Activated gamma-delta T cell treated with Interleukin-2 at 50 U/mL for 16 hours (primary cell): Measurements from ENCODE around the gene SEMA4G.
"Not testable (repeated sequence)": the region's sequence is repeated elsewhere in the genome, so short reads cannot be mapped to it uniquely, and the experiment has no call there.

Experiments used
- DNase-seq: peaks from one replicate; pipeline ENCODE4 v3.0.0-alpha.2; 2020

Gene SEMA4G

DNA sequence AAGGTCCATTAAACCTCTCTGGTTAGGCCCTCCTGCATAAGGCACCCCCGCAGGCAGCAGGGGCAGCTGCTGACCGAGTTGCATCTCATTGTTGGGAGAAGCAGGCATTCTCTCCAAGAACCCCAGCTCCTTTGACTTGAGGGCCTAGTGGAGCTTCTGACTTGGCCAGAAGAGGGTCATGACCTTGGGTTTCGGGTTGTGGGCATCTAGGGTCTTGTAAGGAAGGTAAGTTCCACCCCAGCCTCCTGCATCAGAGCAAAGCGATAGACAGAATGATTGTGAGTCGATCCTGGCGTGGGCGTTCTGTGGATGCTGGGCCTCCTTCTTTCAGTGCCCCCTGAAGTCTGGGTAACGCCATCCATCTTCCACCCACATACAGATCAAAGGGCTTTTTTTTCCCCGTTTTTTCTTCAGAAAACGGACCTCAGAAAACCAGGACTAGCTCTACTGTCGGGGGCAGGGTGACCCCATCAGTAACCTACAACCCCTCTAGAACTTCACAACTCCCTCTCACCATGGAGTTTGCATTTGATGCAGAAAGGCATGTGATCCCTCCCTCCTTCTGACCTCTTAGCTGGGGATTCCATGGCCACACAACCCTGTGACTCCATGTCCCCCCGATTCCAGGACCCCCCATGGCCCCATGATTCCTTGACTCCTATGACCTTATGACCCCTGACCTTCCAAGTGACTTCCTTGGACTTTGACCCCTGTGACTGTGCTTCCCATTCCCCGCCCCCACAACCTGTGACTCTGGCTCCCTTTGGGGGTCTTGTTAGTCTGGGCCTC, 3.0 kb downstream of the SEMA4G start:
- DNase-seq, result no peak

DNA sequence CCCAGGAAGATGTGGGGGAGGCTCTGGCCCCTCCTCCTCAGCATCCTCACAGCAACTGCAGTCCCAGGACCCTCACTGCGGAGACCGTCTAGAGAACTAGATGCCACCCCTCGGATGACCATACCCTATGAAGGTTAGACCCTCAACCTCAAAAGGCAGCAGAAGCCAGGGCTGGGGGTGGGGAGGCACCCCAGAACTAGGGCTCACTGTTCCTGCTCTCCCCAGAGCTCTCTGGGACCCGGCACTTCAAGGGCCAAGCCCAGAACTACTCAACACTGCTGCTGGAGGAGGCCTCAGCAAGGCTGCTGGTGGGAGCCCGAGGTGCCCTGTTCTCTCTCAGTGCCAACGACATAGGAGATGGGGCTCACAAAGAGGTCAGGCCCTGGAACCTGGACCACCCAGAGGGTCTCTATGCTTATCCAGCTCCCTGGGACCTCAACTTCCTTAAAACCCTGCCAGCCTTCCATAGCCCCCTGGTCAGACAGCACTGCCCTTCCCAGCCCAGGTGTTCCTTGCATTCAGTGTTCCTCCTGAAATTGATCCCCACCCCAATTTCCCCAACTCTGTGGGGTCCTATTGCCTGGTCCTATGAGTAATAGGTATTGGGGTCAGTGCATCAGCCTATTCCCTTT, 3.7 kb downstream of the SEMA4G start:
- no peak for DNase-seq

DNA sequence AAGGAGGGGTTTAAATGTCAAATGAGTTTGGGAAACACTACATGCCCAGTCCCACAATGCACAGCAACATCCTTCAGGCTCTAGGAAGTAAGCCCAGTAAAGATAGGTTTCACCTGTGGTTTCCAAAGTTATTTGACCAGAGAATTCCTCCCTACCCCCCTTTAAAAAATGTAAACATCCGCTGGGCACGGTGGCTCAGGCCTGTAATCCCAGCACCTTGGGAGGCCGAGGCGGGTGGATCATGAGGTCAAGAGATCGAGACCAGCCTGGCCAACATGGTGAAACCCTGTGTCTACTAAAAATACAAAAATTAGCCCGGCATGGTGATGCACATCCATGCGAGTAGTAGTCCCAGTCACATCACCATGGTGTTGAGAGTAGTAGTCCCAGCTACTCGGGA, 6.1 kb downstream of the SEMA4G start:
- DNase-seq, result not testable (repeated sequence)

DNA sequence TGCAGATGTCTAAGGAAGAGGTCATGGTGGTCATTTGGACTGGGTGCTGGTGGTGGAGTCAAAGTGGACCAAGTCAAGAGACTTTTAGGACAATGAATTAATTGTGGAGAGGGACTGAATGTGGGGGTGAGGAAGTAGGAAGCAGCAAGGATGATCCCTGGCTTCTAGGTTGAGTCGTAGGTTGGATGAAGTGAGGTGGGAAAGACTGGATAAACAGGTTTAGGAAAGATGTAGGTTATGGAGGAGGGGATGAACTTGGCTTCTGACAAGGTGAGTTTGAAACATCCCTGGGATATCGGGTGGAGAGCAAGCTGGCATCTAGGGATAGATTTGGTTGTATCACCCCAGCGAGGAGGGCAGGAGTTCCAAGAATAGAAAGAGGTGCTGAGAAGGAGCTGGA, 7.6 kb downstream of the SEMA4G start:
- no peak for DNase-seq

DNA sequence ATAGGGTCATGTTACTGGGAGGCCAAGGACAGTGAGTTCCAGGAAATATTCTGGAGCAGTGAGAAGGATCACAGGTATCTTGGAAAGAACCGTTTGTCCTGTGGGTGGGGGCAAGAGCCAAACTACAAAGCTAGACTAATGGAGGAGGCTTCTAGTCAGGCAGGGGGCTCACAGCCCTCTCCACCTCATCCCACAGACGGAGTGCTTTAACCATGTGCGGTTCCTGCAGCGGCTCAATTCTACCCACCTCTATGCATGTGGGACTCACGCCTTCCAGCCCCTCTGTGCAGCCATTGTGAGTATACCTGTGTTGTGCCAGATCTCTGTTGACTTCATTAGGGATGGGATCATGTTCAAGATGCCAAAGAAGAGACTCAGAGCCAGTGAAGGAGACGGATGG, 8.1 kb downstream of the SEMA4G start:
- no peak for DNase-seq

DNA sequence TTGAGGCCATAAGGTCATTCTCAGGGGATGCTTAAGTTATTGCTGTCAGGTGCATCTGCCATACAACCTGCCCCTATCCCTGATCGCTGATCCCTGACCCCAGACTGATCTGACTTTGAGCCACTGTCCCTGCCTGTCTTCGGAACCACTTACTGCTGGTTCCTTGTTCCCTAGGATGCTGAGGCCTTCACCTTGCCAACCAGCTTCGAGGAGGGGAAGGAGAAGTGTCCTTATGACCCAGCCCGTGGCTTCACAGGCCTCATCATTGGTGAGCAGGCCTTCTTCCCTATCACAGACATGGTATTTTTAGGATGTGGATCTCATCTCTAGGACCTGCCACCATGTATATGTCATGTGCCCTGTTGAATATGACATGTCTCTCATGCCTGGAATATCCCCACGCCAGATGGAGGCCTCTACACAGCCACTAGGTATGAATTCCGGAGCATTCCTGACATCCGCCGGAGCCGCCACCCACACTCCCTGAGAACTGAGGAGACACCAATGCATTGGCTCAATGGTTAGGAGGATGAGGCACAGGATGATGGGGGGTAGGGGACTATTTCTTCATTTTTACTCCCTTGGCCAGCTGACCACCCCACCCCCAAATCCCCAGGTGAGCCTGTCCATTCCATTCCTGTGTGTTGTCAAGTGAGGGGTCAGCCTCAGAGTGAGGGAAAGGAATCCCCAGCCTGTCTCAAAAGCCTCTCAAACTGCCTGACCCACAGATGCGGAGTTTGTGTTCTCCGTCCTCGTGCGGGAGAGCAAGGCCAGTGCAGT, 9.0 kb downstream of the SEMA4G start:
- DNase-seq, result no peak

DNA sequence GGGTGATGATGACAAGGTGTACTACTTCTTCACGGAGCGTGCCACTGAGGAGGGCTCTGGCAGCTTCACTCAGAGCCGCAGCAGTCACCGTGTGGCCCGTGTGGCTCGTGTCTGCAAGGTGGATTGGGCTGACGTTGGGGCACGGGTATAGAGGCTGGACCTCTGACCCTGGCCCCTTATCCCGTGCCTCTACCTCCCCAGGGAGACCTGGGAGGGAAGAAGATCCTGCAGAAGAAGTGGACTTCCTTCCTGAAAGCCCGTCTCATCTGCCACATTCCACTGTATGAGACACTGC, 9.5 kb downstream of the SEMA4G start:
- no peak for DNase-seq

DNA sequence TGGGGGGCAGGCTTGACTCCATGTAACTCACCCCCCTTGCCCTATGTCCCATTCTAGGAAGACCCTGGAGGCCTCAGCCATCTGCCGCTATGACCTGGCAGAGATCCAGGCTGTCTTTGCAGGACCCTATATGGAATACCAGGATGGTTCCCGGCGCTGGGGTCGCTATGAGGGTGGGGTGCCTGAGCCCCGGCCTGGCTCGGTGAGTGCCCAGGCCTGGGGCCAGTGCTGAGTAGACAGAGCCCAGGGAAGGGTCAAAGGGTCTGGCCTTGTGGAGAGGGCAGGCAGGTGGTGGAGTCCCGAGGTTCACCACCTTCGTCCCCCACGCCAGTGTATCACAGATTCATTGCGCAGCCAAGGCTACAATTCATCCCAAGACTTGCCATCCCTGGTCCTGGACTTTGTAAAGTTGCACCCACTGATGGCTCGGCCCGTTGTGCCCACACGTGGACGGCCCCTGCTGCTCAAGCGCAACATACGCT, 10.5 kb downstream of the SEMA4G start:
- no peak for DNase-seq

DNA sequence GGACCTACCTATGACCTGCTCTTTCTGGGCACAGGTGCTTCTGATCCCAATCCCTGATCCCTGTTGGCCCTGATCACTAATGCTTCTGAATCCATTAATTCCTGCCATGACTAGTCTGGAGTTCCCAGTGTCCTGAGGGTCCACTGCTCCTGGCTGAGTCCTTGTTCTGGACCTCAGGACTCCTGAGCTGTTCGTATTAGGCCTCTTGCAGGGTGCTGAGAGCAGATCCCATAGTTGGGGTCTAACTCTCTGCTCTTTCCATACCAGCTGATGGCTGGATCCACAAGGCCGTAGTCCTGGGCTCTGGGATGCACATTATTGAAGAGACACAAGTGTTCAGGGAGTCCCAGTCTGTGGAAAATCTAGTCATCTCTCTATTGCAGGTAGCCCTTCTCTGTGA, 11.0 kb downstream of the SEMA4G start:
- DNase-seq, result no peak

DNA sequence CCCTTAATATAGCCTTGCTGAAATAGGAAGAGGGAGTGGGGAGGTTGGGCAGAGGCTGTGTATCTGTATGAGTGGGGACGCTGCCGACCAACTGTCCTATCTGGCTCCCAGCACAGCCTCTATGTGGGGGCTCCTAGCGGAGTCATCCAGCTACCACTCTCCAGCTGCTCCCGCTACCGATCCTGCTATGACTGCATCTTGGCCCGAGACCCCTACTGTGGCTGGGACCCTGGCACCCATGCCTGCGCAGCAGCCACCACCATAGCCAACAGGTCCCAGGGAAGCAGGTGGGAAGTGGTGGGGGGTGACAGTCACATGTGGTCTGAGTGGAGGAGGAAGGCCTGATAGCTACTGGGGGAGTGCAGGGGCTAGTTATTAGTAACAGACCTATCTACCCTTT, 11.4 kb downstream of the SEMA4G start:
- no peak for DNase-seq

DNA sequence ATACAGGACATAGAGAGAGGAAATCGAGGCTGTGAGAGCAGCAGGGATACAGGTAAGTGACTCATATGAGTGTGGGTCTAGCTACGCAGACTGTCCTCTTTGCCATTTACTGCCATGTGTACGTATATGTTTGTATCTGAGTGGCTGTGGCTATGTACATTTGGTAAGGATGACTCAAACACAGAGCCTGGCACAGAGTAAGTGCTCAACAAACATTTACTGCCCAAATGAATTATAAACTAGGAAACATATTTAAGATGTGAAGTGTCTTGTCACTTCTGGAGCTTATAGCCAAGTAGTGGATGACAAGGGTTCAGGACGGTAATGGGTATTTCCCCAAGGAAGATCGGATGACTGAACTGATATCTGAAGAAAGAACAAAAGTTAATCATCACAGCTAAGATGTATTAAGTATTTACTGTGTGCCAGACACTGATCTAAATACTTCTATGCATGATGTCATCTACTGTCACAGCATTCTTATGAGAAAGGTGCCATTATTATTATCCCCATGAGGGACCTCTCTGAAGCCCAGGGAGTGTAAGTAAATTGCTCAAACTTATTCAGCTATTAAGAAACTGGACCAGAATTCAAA, 12.0 kb downstream of the SEMA4G start:
- DNase-seq, result no peak

DNA sequence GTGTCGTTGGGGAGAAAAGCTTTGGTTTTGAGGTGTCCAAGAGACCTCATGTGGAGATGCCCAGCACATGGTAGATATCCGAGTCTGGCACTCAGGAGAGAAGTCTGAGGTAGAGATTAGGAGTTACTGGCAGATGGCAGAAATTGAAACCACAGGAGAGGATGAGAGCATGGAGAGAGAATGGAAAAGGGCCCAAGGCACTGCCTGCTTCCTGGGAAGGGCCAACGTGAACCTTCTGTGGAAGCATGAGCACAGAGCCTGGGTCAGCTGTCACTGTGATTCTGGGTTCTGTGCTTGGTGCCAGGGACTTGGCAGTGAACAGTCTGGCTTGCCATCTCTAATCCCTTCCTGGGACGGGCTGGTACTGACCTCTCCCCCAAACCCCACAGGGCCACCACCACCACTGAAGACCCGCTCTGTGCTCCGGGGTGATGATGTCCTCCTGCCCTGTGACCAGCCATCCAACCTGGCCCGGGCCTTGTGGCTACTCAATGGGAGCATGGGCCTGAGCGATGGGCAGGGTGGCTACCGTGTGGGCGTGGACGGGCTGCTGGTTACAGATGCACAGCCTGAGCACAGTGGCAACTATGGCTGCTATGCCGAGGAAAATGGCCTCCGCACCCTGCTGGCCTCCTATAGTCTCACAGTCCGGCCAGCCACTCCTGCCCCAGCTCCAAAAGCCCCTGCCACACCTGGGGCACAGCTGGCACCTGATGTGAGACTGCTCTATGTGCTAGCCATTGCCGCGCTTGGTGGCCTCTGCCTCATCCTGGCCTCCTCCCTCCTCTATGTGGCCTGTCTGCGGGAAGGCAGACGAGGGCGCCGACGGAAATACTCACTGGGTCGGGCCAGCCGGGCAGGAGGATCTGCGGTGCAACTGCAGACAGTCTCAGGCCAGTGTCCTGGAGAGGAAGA, 13.9 kb downstream of the SEMA4G start:
- DNase-seq, result no peak

DNA sequence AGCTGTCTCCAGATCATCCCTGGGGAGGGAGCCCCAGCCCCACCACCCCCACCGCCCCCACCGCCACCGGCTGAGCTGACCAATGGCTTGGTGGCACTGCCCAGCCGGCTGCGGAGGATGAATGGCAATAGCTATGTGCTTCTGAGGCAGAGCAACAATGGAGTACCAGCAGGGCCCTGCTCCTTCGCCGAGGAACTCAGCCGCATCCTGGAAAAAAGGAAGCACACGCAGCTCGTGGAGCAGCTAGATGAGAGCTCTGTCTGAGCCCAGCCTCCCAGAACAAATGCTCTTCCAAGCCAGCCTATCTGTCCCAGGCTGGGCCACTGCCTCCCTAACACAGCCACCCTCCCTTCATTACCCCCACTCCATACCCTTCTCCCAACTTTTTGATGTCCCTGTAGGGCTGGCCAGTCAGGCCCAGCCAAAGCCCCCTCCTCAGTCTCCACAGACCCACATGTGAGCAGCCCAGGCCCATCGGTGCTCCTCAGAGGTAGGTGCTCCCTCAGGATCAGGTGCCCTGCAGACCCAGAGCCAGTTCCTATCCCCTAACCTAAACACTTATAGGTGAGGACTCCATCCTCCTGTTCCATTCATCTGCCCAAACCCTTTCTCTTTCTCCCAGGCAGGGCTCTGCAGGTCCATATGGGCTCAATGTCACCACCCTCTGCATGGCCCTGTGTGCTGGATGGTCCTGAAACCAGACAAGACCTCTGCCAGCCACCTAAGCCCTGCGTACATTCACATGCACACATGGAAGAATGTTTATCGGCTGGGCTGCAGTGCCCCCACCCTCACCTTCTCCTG, 14.8 kb downstream of the SEMA4G start:
- no peak for DNase-seq

DNA sequence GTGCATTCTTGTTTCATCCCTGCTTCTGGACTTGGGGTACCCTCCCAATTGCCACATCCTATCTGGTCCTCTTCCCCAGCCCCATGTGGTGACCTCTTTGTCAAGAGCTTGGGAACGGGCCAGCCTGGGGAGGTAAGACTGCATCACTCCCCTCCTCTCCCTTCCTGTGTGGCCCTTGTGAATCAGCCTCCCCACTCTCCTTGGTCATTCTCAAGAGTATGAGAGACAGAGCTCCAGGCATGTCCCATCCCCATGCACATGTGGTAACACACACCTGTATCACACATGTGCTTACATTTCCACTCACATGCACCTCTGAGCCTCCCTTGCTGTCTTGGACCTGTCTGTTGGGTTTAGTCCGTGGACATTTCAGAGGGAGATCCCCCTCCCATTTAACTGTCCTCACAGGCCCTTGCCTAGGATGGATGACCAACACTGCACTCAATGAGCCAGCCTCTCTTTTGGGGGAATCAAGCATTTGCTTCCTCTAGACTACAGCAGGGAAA, 15.4 kb downstream of the SEMA4G start:
- DNase-seq, result no peak

DNA sequence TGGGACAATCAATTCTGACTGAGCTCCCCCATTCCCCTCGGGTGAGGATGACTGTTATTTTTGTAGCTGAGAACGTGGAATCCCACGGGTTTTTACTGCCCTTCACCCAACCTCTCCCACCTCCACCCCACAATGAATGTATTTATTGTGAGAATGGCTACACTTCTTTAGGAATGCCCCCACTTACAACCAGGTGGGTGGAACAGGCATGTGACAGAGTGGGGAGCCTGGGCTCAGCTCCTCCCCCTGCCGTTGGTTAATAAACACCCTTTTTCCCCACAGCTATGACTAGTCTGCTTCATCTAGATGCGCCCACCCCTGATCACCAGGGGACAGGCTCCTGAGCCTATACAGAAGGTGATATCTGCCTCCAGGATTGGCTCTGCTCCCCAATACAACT, 16.0 kb downstream of the SEMA4G start:
- DNase-seq, result no peak

DNA sequence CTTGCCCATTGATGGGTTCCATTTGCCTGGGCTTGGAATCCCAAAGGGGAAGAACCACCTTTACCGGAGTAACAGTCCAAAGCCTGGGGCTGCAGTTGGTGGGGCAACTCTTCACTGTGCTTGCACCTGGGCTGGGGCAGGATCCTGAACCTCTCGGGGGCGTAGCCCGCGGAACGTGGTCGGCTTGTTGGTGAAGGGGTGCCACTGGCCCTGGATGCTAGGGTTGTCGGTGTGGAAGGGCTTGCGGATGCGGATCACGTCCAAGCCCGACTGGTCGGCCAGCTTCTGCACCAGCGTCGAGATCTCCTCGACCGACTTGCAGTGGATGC, 17.3 kb downstream of the SEMA4G start:
- DNase-seq, result no peak

DNA sequence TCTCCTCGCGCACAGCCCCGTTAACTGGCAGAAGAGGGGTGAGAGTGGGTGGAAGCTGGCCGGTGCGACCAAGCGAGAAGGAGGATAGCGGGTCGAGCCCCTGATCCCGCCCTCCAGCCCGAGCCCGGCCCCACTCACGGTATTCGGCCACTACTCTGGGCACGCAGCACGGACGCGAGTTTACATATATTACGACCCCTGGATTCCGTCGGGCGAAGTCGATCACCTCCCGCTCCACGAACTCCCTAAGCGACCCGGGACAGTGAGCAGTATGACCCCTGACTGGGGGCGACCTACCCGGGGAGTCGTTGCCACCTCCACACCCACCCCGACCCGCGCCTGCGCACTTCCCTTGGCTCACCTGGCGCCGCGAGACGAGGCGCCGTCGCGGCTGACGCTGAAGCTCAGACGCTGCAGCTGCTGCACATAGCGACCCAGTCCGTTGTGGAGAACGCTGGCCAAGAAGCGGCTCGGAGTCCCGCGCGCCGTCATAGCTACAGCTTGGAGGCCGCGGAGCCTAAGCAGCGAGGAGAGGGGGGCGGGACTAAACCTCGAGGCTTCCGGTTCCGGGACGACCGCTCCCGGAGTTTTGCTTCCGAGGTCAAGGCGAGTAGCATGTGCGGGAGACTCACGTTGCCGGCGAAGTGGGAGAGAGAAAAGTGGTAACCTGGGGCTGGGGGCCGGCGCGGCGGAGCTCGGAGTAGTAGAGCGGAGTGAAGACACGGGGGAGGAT, 17.8 kb downstream of the SEMA4G start, which contains the start of the genes MRPL43 and TWNK:
Gene MRPL43 (minus strand): TSS at position 546 of the 733 bp plus-strand sequence. CDS start 54 bp downstream, at position 492.
Gene TWNK (plus strand): TSS at position 592 of the 733 bp plus-strand sequence. CDS start 668 bp downstream, outside the sequence.
- peak; percentile 83 for DNase-seq

DNA sequence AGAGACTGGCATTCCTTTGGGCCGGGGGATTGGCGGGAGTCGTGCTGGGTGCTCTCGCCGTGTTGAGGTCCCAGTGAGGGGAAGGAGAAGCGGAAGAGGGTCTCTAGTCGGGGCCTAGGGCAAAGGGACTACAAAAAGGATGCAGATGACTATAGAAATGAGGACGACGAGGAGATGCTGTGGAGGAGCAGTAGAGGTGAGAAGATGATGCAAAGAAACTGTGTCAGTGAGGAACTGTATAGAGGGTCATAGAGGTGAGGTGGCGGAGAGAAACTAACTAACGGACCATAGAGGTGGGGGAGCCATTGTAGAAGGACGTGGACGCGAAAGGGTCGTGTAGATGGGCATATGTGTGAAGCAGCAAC, 18.4 kb downstream of the SEMA4G start:
- no peak for DNase-seq

DNA sequence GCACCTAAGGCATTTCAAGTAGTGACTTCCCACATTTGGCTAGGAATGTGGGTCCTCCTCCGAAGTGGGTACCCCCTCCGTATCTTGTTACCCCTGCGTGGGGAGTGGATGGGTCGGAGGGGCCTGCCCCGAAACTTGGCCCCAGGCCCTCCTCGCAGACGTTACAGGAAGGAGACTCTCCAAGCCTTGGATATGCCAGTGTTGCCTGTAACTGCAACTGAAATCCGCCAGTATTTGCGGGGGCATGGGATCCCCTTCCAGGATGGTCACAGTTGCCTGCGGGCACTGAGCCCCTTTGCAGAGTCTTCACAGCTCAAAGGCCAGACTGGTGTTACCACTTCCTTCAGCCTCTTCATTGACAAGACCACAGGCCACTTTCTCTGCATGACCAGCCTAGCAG, 18.9 kb downstream of the SEMA4G start:
- no peak for DNase-seq

DNA sequence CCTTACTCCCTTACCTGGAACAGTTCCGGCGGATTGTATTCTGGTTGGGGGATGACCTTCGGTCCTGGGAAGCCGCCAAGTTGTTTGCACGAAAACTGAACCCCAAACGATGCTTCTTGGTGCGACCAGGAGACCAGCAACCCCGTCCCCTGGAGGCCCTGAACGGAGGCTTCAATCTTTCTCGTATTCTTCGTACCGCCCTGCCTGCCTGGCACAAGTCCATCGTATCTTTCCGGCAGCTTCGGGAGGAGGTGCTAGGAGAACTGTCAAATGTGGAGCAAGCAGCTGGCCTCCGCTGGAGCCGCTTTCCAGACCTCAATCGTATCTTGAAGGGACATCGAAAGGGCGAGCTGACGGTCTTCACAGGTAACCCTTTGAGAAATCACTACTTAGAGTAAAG, 19.8 kb downstream of the SEMA4G start:
- DNase-seq, result no peak
